ENCODE data around the gene MYRF.

DNA sequence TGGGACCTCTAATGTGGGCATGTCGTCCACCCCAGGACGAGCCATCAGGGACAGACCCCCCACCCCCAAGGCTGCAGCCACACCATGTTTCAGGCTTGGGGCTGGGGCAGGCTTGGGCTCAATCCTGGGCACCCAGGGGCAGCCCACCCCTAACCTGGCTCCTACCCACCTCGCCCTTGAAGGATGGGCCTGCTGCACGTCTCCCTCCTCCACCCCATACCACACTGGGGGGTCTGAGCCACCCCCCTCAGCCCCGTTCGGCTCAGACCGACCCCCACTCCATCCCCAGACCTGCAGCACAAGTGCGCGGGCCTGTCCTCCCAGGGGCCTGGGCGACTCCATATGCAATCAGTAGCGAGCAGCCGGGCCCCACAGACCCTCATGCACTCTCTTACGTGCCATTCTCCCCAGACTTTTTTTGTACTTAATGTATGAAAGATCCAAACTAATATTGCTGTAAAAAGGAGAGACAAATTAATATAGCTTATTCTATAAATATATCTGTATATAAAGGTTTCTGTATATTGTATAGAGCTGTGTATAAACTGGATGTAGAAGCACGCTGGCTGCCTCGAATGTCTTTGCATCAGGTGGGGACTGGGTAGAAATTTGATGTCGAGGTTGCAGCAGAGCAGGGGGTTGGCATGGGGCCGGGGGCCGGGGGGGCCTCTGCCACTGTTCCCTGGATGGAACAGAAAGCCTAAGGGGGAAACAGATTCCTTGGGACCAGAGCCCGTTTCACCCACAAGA is 5.8 kb upstream of the MYRF start:
- TF ChIP-seq POLR2A (IDR thresholded peaks at IDR 0.05): no peak
- TF ChIP-seq, protein P1, sequence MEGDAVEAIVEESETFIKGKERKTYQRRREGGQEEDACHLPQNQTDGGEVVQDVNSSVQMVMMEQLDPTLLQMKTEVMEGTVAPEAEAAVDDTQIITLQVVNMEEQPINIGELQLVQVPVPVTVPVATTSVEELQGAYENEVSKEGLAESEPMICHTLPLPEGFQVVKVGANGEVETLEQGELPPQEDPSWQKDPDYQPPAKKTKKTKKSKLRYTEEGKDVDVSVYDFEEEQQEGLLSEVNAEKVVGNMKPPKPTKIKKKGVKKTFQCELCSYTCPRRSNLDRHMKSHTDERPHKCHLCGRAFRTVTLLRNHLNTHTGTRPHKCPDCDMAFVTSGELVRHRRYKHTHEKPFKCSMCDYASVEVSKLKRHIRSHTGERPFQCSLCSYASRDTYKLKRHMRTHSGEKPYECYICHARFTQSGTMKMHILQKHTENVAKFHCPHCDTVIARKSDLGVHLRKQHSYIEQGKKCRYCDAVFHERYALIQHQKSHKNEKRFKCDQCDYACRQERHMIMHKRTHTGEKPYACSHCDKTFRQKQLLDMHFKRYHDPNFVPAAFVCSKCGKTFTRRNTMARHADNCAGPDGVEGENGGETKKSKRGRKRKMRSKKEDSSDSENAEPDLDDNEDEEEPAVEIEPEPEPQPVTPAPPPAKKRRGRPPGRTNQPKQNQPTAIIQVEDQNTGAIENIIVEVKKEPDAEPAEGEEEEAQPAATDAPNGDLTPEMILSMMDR (IDR thresholded peaks at IDR 0.05): no peak
- TF ChIP-seq POLR2AphosphoS5 (IDR thresholded peaks at IDR 0.05): no peak
- TF ChIP-seq EP300 (IDR thresholded peaks at IDR 0.05): no peak

Data from stomach (tissue), 4 donors.